GM18868 (cell line): Measurements from ENCODE around the gene LCMT1.
"Not testable (repeated sequence)": the region's sequence is repeated elsewhere in the genome, so short reads cannot be mapped to it uniquely, and the experiment has no call there.

Source experiments
- ATAC-seq: cut with Tn5 transposase; IDR thresholded peaks from one replicate; pipeline ENCODE4 v1.9.1; 2021; ENCODE audit warnings: mild to moderate bottlenecking, moderate library complexity; ENCODE audit not compliant: unreplicated experiment

LCMT1 gene

DNA sequence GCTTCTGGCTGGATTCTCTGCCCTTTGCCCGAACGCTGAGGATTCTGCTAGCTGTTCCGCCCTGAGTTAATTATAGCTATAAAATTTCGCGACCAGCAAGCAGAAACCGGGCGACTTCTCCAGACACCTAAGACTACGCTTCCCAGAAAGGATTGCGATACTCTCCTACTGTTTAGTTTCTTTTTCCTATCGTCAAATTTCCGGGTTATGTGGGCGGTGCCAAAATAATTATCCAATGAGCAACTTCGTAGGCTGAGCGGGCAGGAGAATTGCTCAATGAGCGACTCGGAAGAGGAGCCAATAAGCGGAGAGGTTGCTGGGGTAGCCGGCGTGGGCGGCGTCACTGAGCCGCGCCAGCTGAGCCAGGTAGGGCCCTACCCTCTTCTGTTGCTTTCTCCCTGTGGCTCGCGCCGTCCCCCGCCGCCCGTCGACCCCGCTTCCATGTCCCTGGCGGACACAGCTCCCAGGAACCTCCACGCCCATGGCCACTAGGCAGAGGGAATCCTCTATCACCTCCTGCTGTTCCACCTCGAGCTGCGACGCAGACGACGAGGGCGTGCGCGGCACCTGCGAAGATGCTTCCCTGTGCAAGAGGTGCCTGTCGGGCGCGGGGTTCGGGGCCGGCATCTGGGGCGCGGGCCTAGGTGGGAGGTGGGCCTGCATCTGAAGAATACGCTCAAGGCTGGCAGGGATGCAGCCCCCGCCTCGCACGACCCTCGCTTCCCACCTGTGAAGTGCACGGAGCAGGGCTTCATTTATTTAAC lies at the start of gene LCMT1:
LCMT1 (plus strand) TSS at position 340 of the 764 bp plus-strand sequence; CDS start at position 482, 142 bp downstream.
- ATAC-seq: peak; percentile 91

DNA sequence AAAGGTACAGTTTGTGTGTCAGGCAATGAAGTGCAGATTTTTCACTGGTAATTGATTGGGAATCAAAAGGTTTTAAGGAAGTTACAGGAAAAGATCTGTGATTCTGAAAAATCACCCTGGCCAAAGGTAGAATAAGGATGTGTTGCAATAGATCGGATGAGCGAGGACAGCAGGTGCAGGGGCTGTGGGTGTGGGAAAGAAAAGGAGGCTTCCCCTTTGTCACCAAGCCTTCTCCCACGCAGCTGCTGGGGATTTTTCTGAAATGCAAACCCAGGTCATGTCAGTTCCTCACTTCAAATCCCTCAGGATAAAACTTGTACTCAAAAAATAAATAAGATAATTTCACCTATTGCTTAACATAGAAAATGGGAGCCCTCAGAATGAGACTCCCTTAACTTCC lies 48.4 kb upstream of the LCMT1 start:
- no peak for ATAC-seq

DNA sequence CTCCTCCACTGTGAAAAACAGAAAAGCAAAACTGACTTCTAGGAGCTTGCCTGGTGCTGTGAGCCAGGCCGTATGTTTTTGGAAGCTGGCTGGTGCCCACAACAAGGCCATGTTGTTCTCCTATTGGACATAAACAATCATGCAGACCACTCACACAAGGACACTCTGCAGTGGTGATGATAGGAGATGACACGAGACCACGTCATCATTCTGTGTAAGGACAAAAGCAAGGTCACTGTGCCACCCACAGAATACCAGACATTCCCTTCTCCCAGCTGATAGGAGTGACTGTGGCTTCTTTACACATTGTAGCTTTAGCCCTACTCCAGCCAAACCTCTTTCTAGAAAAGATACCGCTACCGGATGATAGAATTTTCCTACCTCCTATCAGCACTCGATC lies 47.7 kb upstream of the LCMT1 start:
- ATAC-seq: no peak

DNA sequence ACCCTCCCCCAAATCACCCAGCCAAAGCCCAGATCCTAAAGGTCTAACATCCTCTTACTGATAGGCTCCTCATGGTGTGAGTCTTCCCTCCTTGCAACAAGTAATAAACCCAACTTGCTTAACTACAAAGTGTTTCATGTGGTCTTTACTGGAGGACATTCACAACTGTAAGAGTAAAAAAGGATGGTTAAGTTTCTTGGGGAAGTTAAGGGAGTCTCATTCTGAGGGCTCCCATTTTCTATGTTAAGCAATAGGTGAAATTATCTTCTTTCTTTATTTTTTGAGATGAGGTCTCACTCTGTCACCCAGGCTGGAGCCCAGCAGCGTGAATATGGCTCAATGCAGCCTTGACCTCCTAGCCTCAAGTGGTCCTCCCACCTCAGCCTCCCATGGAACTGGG lies 47.3 kb upstream of the LCMT1 start:
- ATAC-seq: not testable (repeated sequence)

DNA sequence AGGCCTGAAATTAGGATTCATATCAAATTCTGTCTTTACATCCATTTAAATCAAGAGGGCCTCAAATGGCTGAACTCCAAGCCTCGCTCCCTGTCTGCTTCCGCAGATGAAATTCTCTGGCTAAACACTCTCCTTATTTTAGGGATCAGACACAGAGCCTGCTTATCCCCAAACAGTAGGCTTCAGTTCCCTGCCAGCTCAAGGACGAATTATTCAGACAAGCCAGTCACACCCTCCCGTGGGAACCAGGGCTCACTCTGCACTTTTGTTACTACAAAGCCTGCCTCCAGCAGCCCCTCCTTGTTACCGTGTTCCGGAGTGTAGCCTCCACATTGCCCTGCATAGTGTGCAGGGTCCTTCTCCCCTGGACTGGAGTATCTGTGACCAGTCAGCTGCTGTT lies 46.6 kb upstream of the LCMT1 start:
- no peak for ATAC-seq

DNA sequence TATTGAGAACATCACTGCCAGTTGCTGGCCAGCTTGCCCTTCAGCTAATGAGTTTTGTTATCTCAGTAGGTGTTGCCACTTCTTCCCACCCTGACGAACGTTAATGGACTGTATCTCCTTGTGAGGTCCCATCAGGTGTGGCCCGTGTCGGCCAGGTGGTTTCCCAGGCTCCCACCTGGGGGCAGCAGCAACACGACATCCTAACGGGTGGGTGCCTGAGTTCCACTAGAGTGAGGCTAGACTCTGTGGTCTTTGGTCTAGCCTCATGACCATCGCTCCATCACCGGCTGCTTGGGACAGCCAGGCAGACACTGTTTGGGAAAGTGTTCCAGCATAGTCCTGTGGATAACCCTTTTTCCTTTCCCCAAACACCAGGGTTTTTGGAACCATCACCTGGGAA lies 45.6 kb upstream of the LCMT1 start:
- no peak for ATAC-seq

DNA sequence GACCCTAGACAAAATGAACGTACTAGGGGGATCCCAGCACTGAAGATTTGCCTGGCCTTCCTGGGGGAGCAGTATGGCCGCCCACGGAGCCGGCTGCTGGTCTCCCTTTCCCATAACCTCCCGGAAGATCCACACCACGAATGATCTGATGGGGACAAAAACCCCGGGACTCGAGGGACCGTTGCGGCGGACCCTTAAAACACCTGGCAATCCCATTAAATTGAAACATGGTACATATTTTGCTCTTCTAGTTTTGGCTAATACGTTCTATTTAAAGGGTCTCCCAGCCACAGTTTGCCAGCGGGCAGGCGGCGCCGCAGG lies 45.2 kb upstream of the LCMT1 start:
- ATAC-seq: no peak

DNA sequence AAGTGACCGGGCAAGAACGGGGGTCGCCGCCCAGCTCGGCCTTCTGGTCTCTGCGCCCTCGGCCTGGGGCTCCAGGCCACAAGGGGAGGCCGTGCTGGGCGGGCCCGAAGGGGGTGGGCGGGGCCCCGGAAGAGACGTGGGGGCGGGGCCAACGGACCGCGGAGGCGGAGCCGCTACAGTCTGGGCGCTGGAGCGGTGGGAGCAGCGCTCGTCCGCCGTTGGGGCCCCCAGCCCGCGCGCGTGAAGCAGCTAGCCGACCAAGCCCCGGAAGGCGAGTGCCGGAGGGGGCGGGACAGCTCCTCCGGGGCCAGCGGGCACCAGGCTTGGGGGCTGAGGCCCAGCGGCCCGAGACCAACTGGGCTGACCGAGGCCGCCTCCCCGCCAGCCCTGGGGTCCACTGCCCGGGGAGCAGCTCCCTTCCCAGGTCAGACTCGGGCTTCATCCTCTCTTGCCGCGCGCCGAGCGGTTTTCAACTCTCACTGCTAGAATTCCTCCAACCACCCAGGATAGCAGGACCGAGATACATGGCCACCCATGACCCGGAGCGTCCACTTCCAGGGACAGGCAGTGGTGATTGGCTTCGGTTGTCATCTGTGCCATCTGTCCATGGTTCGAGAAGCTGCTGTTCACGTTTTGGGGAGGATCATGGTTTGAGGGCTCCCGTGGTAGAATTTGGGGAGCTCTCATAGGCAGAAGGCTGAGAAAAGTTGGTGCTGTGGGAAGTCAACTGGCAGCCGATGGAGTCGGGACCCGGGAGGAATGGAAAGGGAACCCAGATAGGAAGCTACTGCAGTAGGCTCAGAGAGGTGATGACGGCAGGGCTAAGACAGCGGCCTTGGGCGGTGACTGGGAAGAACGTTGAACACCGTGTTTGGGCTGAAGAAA lies 44.6 kb upstream of the LCMT1 start:
- ATAC-seq: peak; percentile 80

DNA sequence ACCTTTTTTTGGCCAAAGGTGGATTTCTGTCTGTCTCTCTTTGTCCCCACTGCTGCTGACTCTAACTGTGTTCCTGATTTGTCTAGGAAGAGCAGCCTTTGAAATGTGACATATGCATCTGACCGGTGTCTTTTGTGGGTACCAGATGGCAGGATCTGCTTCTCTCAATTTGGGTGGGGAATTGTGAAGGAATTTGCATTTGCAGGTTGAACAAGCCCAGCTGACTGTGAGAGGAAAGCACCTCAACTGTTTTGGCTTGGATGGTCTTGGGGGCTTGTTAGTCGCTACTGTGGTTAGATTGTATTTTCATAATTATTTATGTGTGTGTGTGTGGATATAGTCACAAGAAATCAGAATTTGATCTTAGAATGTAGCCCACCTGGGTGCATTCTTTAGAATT lies 37.7 kb upstream of the LCMT1 start:
- ATAC-seq: no peak

DNA sequence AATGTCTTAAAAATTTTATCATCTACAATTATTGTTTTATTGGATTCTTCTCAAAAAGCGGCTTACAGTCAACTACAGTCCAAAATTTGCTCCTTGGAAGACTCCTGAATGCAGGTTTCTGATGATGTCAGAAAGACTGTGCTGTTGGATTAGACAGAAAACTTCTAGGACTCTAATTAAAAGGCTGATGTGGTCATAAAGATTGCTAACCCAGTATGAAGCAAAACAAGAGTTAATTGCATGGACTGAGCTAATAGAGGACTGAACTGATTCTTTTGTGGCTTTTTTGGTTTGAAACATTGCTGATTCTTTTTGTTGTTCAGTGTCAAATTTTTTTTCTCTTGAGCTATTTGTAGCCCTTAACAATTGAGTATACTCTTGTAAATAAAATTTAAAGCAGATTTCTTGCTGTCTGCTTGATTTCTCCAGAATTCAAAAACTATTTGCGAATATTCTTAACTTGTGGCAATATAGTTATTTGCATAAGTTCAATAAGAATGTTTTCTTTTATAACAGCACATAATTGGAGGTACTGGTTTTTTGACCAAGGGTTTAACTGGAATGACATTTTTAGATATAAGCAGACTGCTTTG lies 33.1 kb upstream of the LCMT1 start:
- ATAC-seq: no peak

DNA sequence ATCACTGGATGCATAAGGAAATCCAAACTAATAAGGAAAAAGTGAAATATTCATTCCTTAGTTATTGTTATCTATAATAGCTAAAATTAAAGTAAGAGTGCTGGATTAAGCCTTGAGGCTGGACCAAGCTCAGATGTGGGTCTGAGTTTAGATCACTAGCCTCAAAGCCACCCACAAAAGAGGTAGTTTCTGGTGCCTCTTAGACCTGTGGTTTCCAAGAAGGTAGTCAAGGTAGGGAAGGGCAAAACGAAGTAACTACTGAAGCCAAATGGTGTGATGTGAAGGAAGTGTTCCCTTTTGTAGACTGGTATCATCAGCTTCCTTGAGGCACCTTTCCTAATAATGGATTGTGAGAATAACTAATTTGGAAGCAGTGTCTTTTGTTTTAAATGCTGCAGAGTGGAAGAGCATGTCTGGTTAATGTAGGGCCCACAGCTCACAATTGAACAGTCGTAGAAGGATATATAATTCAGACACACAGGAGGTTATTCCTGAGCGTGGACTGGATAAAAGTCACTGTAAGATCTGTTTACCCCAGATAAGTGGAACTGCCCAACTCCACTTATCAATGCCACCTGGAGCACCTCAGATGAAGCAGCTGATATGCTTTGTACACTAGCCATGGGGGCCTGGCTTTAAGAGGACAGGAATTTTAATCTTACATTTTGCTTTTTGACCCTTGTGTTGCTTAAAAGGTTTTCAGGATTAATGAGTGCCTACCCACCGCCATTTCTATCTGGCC lies 31.7 kb upstream of the LCMT1 start:
- ATAC-seq: no peak

DNA sequence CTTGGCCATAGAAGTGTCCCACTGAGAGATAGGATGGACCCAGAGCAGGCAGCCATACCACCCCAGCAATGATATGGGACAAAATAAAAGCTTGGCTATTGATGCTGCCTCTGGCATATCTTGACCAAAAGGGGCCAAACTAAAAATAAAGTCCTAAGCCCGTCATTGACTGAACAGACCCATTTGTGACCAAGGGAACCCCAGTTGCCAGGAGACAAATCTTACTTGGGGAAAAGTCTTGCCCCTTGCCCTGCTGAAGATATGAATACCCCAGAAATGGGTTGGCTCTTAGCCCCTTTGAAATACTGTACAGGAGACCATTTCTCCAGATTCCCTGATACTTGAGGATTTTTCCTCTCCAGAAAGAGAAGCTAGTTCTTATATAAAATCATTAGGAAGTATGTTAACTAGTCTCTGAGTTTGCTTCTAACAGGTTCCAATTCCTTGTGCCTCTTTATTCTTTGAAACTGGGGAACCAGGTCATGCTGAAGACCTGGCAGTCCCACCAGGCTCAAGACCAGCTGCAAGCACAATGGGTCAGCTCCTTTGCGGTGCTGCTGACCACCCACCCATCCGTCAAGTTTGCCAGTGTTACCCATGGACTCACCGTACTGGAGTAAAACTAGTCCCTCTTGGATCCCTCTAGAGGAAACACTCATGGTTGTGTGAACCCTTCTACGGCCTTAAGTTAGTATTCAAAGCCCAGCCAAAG lies 31.0 kb upstream of the LCMT1 start:
- ATAC-seq: no peak

DNA sequence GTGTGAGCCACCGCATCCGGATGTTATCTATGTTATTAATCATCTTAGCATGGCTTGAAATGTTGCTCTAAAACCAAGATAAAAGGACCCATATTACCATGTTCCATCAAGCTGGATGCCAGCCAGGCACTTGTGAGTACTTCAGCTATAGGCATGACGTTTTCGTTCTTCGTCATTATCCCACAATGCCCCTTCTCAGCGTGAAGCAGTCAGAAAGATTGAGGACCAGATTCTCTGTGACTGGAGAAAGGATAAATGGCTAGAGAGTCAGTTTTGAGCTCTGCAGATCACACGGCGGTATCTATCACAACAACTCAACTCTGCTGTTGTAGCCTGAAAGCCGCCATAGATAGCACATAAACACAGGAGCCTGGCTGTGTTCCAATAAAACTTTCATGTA lies 29.8 kb upstream of the LCMT1 start:
- ATAC-seq: no peak

DNA sequence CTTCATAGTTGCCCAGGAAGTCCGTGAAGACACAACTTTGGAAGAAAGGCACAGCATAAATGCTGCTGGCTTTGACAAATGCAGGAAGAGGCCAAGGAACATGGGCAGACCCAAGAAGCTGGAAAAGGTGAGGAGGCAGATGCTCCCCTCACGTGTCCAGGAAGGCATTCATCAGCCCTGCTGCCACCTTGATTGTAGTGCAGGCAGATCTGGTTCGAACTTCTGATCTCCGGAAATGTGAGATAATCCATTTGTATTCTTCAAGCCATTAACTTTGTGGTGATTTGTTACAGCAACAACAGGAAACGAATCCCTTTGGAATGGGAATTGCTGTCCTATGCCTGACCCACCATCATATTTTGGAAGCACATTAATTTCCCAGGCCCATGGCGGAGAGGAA lies 28.5 kb upstream of the LCMT1 start:
- no peak for ATAC-seq

DNA sequence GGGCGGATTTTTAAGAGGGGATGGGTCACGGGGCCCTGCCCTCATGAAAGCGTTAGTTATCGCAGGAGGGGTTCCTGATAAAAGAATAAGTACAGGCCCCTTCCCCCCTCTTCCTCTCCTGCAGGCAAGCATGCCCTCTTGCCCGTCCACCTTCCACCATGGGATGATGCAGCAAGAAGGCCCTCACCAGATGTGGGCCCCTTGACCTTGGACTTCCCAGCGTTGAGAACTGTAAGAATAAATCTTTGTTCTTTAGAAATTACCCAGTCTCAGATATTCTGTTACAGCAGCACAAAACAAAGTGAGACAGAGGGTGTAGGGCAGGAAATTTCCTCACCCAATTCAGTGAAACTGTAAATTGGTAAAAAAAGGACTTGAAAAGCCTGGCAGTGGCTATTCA lies 27.8 kb upstream of the LCMT1 start:
- ATAC-seq: no peak

DNA sequence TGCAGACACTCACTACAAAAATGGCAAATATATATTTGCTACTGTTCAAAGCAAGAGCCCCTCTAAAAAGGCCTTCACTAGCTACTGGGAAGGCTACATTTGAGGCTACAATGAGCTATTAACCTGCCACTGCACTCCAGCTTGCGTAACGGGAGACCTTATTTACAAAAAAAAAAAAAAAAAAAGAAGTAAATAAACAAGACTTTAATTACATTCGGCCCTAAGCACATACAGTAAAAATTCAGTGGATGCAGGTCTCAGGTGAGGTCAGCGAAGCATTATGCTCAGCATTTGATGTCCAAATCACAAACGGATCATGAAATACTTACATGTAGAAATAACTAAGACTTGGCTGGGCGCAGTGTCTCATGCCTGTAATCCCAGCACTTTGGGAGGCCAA lies 26.7 kb upstream of the LCMT1 start:
- no peak for ATAC-seq

DNA sequence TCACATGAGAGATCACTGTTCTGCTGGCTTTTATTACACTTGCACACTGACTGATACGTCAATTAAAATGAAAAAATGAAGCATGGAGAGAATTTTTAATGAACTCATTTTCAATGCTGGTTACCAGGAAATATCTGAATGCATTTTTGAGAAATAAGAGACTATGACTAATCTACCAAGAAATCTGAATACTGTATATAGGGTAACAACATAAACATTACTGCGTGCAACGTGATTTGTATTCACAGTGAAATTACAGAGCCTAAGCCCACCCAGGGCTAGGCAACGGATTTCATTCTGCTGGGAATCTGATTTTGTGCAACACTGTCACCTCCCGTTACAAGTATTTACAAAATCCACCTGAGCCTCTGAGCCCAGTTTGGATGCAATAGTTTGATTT lies 23.8 kb upstream of the LCMT1 start:
- no peak for ATAC-seq

DNA sequence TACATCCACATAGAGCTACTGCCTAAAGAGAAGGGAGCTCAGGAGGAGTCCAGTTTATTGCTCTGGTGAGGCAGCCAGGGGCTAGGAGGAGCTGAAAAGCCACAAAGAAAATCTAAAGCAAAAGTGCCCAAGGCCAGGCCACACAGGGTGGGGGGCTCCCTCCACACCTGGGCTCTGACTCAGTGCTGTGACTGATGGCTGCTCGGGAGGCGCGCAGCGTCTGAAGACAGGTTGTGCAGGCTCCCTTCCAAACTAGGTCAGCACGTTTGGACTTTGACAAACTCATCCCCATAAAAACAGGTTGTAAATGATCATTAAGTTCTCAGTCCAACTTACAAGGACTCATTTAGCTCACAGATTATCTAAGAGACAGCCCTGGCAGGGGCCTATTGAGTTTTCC lies 22.2 kb upstream of the LCMT1 start:
- ATAC-seq: no peak

DNA sequence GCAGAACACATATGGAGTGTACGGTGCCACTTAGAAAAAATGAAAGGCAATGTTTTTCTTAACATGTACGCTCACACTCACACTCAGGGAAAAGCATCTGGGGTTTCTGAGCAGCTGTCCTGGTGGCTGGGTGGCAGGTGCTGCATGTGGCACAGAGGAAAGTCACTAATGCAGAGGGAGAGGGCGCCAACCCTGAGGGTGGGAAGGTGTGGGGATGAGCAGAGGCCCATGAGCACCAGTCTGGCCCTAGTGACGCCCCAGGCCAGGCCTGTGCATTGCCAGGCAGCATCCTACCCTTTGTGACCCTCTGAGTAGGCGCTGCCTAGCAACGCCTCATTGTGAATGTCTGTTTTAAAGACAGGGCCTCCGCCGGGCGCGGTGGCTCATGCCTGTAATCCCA lies 19.1 kb upstream of the LCMT1 start:
- ATAC-seq: no peak

DNA sequence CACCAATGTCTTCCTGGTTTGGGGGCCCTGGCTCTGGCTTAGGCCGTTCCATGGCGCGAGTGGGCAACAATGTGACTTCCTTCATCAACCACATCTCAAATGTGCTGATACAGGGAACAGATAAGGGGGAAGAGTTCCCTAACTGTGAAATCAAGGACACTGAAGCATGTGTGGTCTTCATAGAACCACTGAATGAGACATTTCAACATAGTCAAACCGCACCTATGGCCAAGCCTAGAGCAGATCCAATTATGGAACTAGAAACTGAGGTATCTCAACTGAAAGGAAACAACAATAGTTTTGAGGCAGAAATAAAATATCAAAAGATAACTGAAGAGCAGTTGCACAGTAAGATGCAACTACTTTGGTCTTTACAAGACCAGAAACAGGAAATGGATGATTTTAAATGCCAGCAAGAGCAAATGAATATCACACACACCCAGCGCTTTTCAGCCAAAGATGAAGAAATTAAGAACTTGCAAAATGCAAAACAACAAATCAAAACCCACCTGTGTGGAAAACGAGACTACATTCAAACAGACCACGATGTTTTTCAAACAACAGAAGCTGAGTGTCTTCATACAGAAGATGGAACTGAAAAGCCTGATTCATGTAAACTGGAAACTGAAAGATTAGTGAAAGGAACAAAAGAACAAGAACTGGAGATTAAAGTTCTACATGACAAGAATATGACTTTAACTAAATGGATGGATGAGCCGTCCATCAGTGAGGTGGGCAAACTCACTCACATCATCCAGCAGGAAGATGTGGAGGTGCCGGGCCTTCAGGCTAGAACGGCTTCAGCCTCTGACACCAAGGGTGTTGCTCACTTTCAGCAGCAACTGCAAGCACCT lies 18.1 kb upstream of the LCMT1 start:
- peak; percentile 52 for ATAC-seq
